Left kidney (tissue), 2 donors: Measurements from ENCODE around the gene CCNF. TPM values are rescaled to one million over a fixed set of nuclear protein-coding genes. Genes with fewer than 3 reads are reported as not detected.
A peak's percentile ranks its signal among the peaks of the same experiment; 100 is the strongest.
"Not testable (repeated sequence)": the region's sequence is repeated elsewhere in the genome, so short reads cannot be mapped to it uniquely, and the experiment has no call there.

Experiments used
- DNase-seq: peaks from one replicate; pipeline ENCODE4 v3.0.0-alpha.2; 2013
- polyA plus RNA-seq: library from polyadenylated mRNA; unstranded; fragments of 120-200 nt; gene quantifications from one replicate; pipeline ENCODE4 v1.2.1, GENCODE V29; 2013; ENCODE audit not compliant: insufficient read length

The CCNF gene
- polyA plus RNA-seq, 1 donor = 15.0 TPM

DNA sequence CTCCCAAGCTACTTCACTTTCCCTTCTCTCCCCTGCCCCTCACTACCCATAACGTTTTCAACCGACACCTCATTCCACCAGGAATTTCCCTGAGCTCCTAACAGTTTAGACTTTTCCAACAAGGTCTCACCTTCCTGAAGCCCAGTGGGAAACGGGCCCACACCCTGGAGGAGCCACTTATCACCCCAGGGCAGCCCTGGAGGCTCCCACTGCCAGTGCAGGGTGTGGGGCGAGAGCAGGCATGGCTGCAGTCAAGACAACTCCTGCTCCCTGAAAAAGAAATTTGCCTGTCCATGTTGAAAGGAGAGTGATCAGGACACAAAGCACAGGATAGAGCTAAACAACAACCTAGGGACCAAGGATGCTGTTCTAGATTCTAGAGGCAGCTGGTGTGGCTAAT, 1.7 kb upstream of the CCNF start:
- no peak for DNase-seq

DNA sequence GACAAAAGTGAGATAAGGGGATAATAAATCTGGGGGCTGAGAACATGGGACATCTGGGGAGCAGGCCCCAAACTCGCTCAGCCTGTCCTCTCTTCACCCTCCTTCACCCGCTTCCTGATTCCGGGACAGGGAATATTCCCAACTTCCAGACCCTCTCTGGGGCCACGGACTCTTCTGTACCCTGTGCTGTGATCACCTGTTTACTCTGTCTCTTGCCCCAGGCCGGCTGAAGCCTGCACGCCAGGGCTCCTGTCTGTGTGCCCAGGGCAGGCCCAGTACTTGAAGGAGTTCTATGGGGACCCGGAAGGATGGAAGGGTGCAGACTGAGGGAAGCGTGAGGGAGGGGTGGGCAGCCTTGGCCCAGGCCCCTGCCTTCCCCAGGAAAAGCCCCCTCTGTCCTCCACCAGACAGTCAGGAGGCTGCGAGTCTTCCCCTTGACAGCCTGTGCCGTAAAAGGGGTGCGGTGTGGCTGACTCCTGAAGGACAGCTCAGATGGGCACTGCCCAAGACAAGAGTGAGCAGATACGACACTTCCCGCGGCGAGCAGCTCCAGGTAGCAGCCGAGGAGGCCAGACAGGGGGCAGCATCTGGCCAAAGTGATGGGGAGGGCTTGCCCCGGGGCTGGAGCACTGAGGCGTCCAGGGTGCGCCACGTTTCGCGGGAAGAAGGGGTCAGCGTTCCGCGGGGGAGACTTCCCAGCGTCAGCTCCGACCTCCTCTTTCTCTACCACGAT, 1.0 kb upstream of the CCNF start:
- peak; percentile 35 for DNase-seq

DNA sequence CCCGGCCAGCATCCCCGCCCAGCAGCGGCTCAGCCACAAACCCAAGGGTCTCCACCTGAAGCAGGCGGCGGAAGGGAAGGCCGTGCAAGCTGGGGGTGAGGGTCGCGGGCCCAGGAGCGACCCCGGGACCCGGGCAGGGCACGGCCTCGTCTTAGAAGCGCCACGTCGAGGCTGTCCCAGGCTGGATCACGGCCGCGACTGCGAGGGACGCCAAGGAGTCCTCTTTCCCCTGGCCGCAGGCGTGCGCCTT, 538 bp upstream of the CCNF start:
- DNase-seq = no peak

DNA sequence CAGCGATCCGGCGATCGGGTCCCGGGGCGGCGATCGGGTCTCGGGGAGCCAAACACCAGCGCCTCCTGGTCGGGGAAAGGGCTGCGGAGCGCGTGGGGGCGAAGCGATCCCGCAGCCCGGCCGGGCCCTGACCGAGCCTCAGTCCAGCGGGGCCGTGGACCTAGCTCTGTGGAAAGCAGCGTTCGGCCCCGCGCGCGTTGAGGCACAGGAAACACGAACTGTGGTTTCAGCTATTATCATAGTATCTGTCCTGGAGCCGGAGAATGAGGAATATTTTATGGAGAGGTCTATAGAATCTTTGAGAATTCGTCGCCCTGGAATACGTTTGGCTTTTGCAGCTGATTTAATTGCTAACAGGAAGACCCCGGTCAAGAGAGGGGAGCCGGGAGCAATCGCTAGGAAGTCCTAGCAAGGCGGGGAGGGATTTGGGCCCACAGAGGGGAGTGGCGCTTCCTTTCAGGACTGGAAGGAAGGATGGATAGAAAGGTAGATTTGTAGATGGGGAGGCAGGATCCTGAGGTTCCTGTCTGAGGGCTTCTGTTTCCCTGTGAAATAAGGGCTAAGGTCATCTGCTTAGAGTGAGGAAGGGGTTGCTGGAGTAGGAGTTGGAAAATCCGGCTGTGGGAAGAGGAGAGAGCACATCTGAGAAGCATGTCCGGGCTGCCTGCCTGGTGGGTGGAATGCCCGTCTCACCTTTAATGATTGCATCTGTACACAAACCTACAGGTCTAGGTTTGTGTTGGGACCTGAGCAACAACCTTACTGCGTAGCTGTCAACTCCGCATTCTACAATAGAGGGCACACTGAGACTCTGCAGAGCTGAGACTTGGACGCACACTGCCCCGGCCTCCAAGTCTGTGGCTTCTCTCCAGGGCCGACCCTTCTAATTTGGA, 770 bp downstream of the CCNF start:
- DNase-seq = no peak

DNA sequence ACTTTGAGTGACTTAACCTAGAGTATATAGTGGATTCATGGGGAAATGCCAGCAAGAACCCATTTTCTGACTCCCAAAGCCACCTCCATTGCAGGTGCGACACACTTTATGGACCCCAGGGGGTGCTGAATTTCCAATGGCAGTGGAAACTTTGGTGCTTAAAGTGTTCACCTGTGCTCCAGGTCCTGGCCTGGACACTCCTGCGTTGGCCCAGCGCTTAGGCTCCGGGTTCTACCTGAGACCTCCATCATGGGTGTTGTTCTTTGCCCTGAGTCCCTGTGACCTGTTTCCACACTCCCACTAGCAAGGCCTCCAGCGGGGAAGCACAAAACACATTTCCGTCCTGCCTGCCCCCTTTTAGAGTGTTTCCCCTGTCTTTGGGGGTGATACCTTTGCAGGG, 3.0 kb downstream of the CCNF start:
- no peak for DNase-seq

DNA sequence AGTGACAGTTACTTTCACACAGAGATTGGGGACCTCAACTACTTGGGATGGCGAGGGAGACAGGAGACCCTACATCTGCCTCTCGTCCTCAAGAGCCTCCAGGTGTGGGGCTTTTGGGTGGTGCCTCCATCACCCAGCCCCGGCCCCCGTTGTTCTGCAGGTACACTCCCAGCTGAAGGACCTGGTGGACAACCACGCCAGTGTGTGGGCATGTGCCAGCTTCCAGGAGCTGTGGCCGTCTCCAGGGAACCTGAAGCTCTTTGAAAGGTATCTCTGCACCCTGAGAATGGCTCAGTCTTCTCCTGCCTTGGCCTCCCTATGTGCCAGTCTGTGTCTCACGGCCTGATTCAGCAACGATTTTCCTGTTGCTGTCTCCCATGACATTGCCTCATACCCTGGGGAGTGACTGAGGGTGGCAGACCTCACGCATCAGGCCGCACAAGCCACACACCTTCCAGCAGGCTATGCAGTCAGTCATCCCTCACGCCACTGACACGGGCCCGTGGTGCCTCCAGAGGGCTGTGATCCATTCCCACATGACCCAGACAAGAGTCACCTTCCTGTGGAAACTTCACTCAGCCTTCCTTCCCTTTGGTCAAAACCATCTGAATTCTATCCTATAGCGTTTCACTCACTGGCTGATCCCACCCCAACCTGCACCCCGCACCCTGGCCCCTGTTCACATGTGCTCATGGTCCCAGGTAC, 3.7 kb downstream of the CCNF start:
- DNase-seq = no peak

DNA sequence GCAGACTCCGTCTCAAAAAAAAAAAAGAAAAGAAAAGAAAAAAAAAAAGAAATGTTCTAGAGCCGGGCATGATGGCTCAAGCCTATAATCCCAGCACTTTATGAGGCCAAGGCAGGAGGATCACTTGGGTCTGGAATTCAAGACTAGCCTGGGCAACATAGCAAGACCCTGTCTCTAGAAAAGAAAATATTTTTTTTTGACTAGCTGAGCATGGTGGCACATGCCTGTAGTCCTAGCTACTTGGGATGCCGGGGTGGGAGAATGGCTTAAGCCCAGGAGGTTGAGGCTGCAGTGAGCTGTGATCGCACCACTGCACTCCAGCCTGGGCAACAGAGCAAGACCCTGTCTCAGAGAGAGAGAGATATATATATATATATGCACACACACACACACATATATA, 6.0 kb downstream of the CCNF start:
- not testable (repeated sequence) for DNase-seq

DNA sequence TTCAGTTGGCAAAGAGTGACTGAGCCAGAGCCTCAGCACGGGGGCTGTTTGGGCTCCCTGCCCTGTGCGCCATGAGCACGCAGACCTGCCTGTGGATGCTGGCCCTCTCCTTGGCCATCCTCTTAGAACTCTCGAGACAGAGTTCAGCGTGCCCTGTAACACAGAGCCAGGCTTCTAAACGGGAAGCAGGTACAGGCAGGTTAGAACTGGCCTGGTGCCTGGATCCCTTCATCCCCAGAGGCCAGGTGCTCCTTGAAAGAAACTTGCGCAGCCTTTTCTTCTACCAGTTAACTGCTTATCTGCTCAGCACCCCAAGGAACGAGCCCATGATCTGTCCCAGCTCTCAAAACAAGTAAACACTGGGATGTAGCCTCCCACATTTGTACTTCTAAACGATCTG, 6.9 kb downstream of the CCNF start:
- DNase-seq = no peak

DNA sequence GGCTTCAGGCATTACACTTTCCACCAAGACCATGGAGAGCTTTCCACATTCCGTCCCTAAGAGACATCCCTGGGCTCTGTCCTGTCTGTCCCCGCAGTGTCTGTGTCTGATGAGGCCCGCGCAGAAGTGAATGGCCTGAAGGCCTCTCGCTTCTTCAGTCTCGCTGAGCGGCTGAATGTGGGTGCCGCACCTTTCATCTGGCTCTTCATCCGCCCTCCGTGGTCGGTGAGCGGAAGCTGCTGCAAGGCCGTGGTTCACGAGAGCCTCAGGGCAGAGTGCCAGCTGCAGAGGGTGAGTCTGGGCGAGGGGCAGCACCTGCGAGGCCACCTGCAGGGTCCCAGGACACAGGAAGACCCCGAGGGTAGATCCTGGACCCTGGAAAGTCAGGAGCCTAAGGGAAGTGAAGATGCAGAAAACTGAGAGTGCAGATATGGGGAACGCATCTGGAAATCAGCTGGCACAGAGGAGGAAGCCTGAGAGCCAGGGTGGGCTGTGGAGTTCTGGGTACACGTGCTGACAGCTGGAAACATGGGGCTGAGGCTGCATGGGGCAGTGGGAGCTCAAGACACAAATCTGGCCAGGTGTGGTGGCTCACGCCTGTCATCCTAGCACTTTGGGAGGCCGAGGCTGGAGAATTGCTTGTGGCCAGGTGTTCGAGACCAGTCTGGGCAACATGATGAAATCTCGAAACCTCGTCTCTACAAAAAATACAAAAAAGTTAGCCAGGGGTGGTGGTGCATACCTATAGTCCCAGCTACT, 8.0 kb downstream of the CCNF start:
- no peak for DNase-seq

DNA sequence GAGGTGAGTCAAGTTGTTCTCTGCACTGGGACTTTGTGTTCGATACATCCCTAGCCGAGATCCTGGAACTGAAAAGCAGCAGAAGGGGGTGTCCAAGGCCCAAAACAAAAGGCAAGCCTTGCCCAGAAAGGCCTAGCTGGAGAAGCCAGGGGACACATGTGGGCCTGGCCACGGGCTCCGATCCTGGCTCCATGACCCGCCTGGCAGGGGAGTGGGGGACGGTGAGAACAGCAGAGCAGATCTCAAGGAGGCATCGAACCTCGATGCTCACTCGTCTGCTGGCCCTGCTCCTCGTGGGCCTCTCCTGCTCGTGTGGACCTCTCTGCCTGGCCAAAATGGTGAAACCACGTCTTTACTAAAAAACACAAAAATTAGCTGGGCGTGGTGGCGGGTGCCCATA, 8.9 kb downstream of the CCNF start:
- DNase-seq = no peak

DNA sequence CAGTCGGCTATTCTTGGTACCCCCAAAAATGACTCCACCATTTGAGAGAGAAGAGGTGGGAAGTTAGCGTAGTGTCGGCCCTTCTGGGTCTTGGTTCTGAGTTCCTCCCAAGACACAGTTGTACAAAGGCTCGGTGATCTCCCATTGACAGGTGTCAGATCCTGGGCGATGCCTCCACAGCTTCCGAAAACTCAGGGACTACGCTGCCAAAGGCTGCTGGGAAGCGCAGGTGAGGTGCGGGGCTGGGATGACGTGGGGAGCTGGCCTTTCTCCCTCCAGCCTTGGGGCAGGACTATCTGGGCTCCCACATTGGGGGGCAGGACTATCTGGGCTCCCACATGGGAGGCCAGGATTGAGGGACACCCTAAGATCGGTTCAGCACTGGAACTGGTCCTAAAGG, 10.4 kb downstream of the CCNF start:
- DNase-seq = no peak

DNA sequence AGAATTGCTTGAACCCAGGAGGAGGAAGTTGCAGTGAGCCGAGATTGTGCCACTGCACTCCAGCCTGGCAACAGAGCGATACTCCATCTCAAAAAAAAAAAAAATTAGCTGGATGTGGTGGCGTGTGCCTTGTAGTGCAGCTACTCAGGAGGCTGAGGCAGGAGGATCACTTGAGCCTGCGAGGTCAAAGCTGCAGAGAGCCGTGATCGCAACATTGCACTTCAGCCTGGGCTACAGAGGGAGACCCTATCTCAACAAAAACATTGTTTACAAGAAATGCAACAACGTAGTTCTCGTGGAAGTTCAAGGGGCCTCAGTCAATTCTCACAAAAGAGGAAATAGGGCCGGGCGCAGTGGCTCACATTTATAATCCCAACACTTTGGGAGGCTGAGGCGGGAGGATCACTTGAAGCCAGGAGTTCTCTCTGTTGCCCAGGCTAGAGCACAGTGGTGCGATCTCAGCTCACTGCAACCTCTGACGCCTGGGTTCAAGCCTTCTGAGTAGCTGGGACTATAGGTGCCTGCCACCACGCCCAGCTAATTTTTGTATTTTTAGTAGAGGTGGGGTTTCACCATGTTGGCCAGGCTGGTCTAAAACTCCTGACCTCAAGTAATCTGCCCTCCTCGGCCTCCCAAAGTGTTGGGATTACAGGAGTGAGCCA, 12.0 kb downstream of the CCNF start:
- DNase-seq = not testable (repeated sequence)

DNA sequence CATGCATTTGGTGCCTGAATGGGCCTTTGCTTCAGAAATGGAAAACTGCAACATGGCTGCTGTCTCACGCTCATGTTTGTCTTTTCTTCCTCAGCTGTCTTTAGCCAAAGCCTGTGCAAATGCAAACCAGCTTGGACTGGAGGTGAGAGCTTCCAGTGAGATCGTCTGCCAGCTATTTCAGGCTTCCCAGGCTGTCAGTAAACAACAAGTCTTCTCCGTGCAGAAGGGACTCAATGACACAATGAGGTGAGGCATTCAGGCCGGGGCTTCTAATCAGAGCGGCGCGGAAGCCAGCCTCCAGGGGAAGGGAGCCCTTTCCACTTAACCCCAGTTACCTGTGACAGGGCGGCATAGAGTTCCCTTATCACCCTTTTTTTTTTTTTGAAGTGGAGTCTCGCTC, 14.3 kb downstream of the CCNF start:
- DNase-seq = no peak

DNA sequence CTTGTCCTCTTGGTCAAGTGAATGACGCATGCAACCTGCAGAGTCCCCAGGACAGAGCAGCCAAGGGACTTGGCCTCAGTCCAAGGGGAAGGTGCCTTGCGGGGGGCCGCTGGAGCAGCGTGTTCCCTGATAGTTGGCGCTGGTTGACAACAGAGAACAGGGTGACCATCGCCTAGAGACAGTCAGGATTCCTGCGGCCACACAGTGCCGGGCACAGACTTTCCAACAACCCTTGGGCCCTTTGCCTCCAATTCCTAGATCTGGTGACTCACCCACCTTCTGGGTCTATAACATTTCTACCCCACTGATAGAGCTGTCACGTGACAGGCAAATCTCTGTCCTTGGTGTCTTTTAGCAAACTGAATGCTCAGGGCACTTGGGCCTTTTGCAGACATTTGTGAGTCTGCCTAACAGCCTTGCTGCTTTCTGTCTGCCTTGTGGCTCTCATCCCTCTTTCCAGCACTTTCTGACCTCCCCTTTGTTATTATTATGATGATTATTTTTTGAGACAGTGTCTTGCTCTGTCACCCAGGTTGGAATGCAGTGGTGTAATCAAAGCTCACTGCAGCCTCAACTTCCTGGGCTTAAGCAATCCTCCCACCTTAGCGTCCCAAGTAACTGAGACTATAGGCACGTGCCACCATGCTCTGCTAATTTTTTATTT, 18.8 kb downstream of the CCNF start:
- no peak for DNase-seq

DNA sequence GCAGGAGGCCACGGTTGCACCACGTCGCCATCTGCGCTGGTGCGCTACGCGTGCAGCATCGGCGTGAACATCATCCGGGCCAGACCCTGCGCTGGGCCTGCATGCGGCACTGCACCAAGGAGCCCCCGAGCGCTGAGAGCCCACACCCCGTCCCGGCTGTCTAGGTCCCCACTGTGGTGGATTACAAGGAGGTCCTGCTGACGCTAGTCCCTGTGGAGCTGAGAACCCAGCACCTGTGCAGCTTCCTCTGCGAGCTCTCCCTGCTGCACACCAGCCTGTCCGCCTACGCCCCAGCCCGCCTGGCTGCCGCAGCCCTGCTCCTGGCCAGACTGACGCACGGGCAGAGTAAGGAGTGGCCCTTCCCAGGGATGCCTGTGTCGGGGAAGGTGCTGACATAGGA, 19.9 kb downstream of the CCNF start:
- no peak for DNase-seq

DNA sequence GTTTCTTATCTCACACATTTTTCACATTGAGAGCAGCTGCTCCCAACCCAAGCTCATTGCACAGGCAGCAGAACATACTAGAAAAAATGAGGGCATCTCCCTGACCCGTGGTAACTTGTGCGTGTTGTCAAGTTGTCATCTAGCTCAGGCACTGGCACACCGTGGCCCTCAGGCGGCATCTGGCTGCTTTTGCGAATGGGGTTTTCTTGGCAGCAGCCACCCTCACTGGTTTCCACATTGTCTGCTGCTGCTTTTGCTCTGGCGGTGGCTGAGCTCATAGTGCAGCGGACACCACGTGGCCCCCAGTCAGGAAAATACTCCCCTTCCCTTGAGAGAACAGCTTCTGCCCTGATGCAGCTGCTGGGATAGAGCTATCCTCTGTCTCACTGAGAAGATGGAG, 21.3 kb downstream of the CCNF start:
- DNase-seq = no peak

DNA sequence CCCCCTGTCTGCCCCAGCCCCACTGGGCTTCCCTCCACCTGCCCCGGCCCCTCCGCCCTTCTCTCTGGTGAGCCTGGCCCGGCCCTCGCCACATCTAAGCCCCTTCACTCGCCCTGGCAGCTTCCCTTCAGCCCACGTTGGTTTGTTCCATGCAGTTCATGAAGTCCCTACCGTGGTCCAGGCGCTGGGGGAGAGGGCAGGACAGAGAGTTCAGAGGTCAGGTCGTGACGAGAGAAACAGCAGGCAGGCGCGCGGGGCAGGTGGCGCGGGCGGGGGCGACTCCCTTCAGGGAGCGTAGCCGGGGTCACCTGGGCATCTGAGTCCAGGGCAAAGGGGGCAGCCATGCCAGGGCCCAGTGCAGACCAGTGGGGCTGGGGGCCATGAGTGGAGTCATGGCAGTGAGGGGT, 21.7 kb downstream of the CCNF start:
- DNase-seq = no peak

DNA sequence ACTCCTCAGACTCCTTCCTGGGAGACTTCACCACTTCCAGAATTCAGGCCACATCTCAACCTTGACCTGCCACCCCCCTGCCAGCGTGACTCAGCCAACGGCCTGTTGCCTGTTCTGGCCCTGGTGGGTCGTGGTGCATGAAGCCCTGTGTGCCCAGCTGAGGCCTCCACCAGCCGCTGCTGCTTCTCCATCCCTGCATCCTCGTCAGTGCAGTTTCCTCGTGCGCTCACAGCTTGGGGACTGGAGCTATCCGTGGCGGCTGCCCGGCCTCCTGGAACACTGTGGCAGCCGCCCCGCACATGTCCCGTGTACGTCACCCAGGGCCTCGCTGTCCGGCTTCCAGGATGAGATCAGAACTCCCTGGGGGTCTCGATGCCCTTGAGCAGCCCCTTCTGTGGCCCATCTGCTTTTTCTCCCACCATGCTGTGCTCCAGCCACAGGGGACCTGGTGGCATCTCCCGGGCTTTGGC, 22.6 kb downstream of the CCNF start:
- no peak for DNase-seq

DNA sequence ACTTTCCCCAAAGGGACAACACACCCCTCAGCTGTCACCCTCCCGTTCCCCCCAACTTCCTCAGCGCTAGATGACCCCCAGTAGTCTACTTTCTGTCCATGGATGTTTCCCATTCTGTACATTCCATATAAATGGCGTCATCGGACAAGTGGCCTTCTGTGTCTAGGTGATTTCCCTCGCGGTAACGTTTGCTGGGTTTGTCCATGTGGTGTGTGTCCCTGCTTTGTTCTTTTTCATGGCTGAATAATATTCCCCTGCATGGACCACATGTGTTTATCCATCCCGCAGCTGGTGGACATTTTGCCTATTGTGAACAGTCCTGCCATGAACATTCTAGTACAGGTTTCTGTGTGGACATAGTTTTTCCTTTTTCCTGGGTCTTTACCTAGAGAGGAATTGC, 23.4 kb downstream of the CCNF start:
- no peak for DNase-seq

DNA sequence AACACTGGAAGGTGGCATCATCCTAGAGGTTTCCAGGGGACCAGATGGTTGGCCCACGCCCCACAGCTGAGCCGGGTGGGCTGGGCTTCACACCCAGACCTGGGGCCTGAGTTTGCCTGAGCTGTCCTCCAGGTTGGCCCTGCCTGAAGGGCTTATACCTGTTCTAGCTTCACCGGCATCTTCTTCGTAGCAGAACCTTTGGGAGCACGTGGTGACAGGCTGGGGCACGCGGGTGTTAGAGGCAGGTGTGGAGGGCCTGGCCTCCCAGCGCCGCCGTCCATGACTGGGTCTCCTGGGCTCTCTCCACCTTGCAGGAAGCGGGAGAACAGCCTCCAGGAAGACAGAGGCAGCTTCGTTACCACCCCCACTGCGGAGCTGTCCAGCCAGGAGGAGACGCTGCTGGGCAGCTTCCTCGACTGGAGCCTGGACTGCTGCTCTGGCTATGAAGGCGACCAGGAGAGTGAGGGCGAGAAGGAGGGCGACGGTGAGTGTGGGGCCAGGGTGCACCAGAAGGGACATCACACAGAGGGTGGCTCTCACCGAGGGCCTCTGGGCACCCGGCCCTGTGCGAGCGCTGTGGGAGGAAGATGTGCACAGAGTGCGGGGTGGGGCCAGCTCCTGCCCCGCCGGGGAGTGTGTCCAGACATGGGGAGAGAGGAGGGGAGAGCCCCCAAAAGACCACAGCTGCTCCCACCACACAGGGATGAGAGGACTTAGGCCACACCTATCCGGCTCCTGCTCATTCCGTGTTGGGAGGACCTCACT, 26.0 kb downstream of the CCNF start:
- DNase-seq = no peak
